Body of pancreas (tissue), 4 donors: ENCODE results near the gene FHAD1.

Experiments
- CTCF ChIP-seq, 7 experiments: fragments of 450-650 bp in 4 of 7; fragments of 200-600 bp in 3 of 7; sonication (generic) in 3 of 7; IDR thresholded peaks; one replicate each; pipeline ENCODE4 v1.5.1; 2016 to 2019; ENCODE audit warnings: antibody characterized with exemption in 7 of 7
- POLR2A ChIP-seq, 3 donors: fragments of 450-650 bp; IDR thresholded peaks; one replicate each; pipeline ENCODE4 v1.6.1; 2016; ENCODE audit warnings: antibody characterized with exemption in 3 of 3, mild to moderate bottlenecking in 2 of 3

GRCh38 chr1:15231714-15232201 is 15.3 kb upstream of the FHAD1 start:
- TF ChIP-seq CTCF (IDR thresholded peaks at IDR 0.05) = no peak
- TF ChIP-seq POLR2A (IDR thresholded peaks at IDR 0.05) = no peak
